ENCODE measurements around the gene IQGAP3. TPM values are rescaled to one million over a fixed set of nuclear protein-coding genes. Genes with fewer than 3 reads are reported as not detected.

The IQGAP3 gene
- total and polyA plus RNA-seq, 2 experiments from 2014 or later, result 5.2 to 5.7 TPM

GRCh38 chr1:156504821-156505678 is 67.3 kb downstream of the IQGAP3 start:
- H3K4me2 ChIP-seq, result peak overlapping the region; percentile 71
- 9% methylated on average over 39 of the region's 45 CpGs for WGBS (ENCODE audit: low lambda C conversion rate, missing lambda C conversion rate)
- H3K27me3 ChIP-seq, result no peaks in the 10 kb centered on the region
- H3K9me2 ChIP-seq (replicated peaks; ENCODE audit: insufficient read depth), result no peaks in the 10 kb centered on the region
- H3K27ac ChIP-seq, result peak overlapping the region; percentile 100
- DNase-seq (ENCODE audit: low spot score), result peak; percentile 98
- no peaks in the 10 kb centered on the region for H3K9me3 ChIP-seq (ENCODE audit: low read depth)
- no peaks in the 10 kb centered on the region for H3K36me3 ChIP-seq (replicated peaks; ENCODE audit: insufficient read depth, low read depth)
- no peak overlapping the region for H3K4me3 ChIP-seq
- H4K20me1 ChIP-seq (ENCODE audit: insufficient read depth, poor library complexity, severe bottlenecking), result peaks cover 2% of the 10 kb centered on the region
- H3K79me2 ChIP-seq, result peaks cover 4% of the 10 kb centered on the region
- TF ChIP-seq CTCF (IDR thresholded peaks at IDR 0.05; ENCODE audit: poor library complexity) (no peak), EZH2 (IDR thresholded peaks at IDR 0.05; ENCODE audit: borderline replicate concordance) (no peak), EZH2phosphoT487 (IDR thresholded peaks at IDR 0.05; ENCODE audit: low read depth, severe bottlenecking, unreplicated experiment) (no peak)
- peaks cover 36% of the 10 kb centered on the region for H3K4me1 ChIP-seq (ENCODE audit: insufficient read depth)
- H2AFZ ChIP-seq, result no peak overlapping the region

- no peaks in the 10 kb centered on the region for H3K27me3 ChIP-seq
- peak overlapping the region; percentile 100 for H3K27ac ChIP-seq
- 49% methylated on average over 5 of the region's 5 CpGs for WGBS (ENCODE audit: low lambda C conversion rate, missing lambda C conversion rate)
- H3K79me2 ChIP-seq, result peaks cover 10% of the 10 kb centered on the region
- no peak overlapping the region for H2AFZ ChIP-seq
- H3K4me3 ChIP-seq, result no peak overlapping the region
- TF ChIP-seq CTCF (IDR thresholded peaks at IDR 0.05; ENCODE audit: poor library complexity), result no peak
- TF ChIP-seq EZH2 (IDR thresholded peaks at IDR 0.05; ENCODE audit: borderline replicate concordance), result no peak
- TF ChIP-seq EZH2phosphoT487 (IDR thresholded peaks at IDR 0.05; ENCODE audit: low read depth, severe bottlenecking, unreplicated experiment), result no peak
- no peaks in the 10 kb centered on the region for H3K36me3 ChIP-seq (replicated peaks; ENCODE audit: insufficient read depth, low read depth)
- H4K20me1 ChIP-seq (ENCODE audit: insufficient read depth, poor library complexity, severe bottlenecking), result peaks cover 6% of the 10 kb centered on the region
- H3K9me3 ChIP-seq (ENCODE audit: low read depth), result no peaks in the 10 kb centered on the region
- no peak for DNase-seq (ENCODE audit: low spot score)
- no peaks in the 10 kb centered on the region for H3K9me2 ChIP-seq (replicated peaks; ENCODE audit: insufficient read depth)
- H3K4me2 ChIP-seq, result peak overlapping the region; percentile 71
- H3K4me1 ChIP-seq (ENCODE audit: insufficient read depth), result peaks cover 36% of the 10 kb centered on the region
Observed at GRCh38 chr1:156504438-156504813, 67.9 kb downstream of the IQGAP3 start.

GRCh38 chr1:156503698-156504437 is 68.5 kb downstream of the IQGAP3 start:
- H3K9me3 ChIP-seq (ENCODE audit: low read depth), result no peaks in the 10 kb centered on the region
- H3K27ac ChIP-seq, result peak overlapping the region; percentile 100
- no peak overlapping the region for H2AFZ ChIP-seq
- no peak for DNase-seq (ENCODE audit: low spot score)
- no peaks in the 10 kb centered on the region for H3K9me2 ChIP-seq (replicated peaks; ENCODE audit: insufficient read depth)
- TF ChIP-seq CTCF (IDR thresholded peaks at IDR 0.05; ENCODE audit: poor library complexity), result no peak
- no peak for TF ChIP-seq EZH2phosphoT487 (IDR thresholded peaks at IDR 0.05; ENCODE audit: low read depth, severe bottlenecking, unreplicated experiment)
- no peak for TF ChIP-seq EZH2 (IDR thresholded peaks at IDR 0.05; ENCODE audit: borderline replicate concordance)
- no peaks in the 10 kb centered on the region for H3K27me3 ChIP-seq
- peaks cover 37% of the 10 kb centered on the region for H3K4me1 ChIP-seq (ENCODE audit: insufficient read depth)
- H3K79me2 ChIP-seq, result peaks cover 16% of the 10 kb centered on the region
- no peaks in the 10 kb centered on the region for H3K36me3 ChIP-seq (replicated peaks; ENCODE audit: insufficient read depth, low read depth)
- H3K4me3 ChIP-seq, result no peak overlapping the region
- peak overlapping the region; percentile 71 for H3K4me2 ChIP-seq
- whole genome bisulfite sequencing (ENCODE audit: low lambda C conversion rate, missing lambda C conversion rate), result 49% methylated on average over 5 of the region's 5 CpGs
- H4K20me1 ChIP-seq (ENCODE audit: insufficient read depth, poor library complexity, severe bottlenecking), result peaks cover 12% of the 10 kb centered on the region
